HFF-Myc (cell line): ENCODE data around the gene SVEP1.
"Not testable (repeated sequence)": the region's sequence is repeated elsewhere in the genome, so short reads cannot be mapped to it uniquely, and the experiment has no call there.

ENCODE experiments used
- DNase-seq: peaks from one replicate; pipeline ENCODE4 v3.0.0-alpha.2; 2011; ENCODE audit warnings: low read depth; ENCODE audit errors: extremely low read depth
- H3K4me3 ChIP-seq: replicated peaks from 2 replicates; pipeline ENCODE4 v1.5.1; 2011; ENCODE audit warnings: low read depth, mild to moderate bottlenecking, control low read depth, low read length
- TF ChIP-seq, protein P1 (sequence below): IDR thresholded peaks from 2 replicates; pipeline ENCODE4 v1.5.1; 2012; ENCODE audit warnings: mild to moderate bottlenecking, low read depth, low read length, control low read depth; ENCODE audit errors: missing control alignments

Gene SVEP1

DNA sequence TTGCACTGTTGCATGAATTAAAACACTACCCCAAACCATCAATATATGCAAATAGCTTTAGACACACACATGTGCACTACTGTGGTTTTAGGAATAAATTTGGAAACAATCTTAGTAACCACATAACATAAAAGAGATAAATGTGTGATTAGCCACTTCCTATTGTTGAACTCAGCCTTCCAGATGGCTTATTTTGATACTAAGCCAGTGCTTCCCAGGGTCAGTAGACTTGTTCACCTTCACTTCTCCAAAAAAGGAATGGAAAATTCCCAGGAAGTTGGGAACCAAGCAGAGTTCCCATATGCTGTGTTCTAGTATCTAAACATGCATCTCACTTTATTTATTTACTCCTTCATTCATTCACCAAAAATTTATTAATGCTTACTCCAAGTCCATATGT, 47.8 kb downstream of the SVEP1 start:
- TF ChIP-seq, protein P1, sequence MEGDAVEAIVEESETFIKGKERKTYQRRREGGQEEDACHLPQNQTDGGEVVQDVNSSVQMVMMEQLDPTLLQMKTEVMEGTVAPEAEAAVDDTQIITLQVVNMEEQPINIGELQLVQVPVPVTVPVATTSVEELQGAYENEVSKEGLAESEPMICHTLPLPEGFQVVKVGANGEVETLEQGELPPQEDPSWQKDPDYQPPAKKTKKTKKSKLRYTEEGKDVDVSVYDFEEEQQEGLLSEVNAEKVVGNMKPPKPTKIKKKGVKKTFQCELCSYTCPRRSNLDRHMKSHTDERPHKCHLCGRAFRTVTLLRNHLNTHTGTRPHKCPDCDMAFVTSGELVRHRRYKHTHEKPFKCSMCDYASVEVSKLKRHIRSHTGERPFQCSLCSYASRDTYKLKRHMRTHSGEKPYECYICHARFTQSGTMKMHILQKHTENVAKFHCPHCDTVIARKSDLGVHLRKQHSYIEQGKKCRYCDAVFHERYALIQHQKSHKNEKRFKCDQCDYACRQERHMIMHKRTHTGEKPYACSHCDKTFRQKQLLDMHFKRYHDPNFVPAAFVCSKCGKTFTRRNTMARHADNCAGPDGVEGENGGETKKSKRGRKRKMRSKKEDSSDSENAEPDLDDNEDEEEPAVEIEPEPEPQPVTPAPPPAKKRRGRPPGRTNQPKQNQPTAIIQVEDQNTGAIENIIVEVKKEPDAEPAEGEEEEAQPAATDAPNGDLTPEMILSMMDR = no peak
- H3K4me3 ChIP-seq = no peak overlapping the region
- DNase-seq = peak; percentile 95

- DNase-seq, H3K4me3 ChIP-seq: not testable (repeated sequence)
Measured at GRCh38 chr9:110531241-110531640, 48.3 kb downstream of the SVEP1 start.

DNA sequence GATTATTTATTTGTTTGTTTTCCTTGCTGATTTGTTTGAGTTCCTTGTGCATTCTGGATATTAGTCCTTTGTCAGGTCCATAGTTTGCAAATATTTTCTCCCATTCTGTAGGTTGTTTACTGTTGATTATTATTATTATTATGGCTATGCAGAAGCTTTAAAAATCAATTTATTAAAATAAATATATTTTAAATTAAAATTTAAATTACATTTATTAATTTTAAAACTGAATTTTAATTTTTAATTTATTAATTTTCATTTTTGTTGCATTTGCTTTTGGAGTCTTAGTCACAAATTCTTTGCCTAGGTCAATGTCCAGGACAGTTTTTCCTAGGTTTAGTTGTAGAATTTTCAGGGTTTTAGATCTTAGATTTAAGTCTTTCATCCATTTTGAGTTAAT, 50.9 kb downstream of the SVEP1 start:
- no peak overlapping the region for H3K4me3 ChIP-seq
- no peak for DNase-seq
- TF ChIP-seq, protein P1 = no peak

DNA sequence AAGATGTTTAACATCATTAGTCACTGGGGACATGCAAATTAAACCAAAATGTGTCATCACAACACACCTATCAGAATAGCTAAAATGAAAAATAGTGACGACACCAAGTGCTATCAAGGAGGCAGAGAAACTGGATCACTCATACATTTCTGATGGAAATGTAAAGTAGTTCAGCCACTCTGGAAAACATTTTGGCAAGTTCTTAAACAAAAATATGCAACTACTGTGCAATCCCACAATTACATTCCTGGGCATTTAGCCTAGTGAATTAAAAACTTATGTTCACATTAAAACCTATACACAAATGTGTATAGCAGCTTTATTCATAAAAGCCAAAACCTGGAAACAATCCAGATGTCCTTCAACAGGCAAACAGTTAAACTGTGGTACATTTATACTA, 53.1 kb downstream of the SVEP1 start:
- DNase-seq = peak; percentile 97
- TF ChIP-seq, protein P1 = no peak
- no peak overlapping the region for H3K4me3 ChIP-seq

DNA sequence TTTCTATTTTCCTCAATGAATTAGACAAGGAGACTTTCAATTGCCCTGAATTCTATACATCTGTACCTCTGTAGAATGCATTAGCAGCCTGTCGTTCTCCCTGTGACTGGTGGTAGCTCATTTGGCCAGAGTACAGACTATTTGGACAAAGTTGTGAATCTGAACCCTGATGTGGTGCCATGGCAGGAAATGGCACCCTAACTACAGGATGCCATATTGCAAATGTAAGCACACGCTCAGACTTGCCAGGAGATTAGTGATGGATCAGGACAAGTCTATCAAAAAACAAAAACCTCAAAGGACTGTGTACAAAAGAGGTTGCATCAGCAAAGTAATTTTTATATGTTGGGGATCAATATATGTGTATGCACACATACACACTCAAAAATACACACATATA, 58.3 kb downstream of the SVEP1 start:
- H3K4me3 ChIP-seq = no peak overlapping the region
- DNase-seq = no peak
- TF ChIP-seq, protein P1 = no peak

GRCh38 chr9:110520120-110520701, 59.3 kb downstream of the SVEP1 start:
- no peak for DNase-seq
- no peak overlapping the region for H3K4me3 ChIP-seq
- TF ChIP-seq, protein P1 = no peak

- DNase-seq = no peak
- H3K4me3 ChIP-seq = no peak overlapping the region
- TF ChIP-seq, protein P1 = no peak
Measured at GRCh38 chr9:110517483-110517882, 62.1 kb downstream of the SVEP1 start.
